GM23248 (cell line): Measurements from ENCODE around the gene IFRD1.
"Not testable (repeated sequence)": the region's sequence is repeated elsewhere in the genome, so short reads cannot be mapped to it uniquely, and the experiment has no call there.

Source experiments
- EZH2 ChIP-seq: fragments of 200-600 bp; sonication (generic); IDR thresholded peaks from 2 replicates; pipeline ENCODE4 v1.6.1; 2018; ENCODE audit warnings: antibody characterized with exemption, mild to moderate bottlenecking; ENCODE audit not compliant: insufficient read depth, poor library complexity, severe bottlenecking
- EZH2phosphoT487 ChIP-seq: fragments of 200-600 bp; sonication (generic); IDR thresholded peaks from 2 replicates; pipeline ENCODE4 v1.6.1; 2018; ENCODE audit warnings: antibody characterized with exemption, moderate library complexity, mild to moderate bottlenecking, low read depth; ENCODE audit not compliant: insufficient read depth

DNA sequence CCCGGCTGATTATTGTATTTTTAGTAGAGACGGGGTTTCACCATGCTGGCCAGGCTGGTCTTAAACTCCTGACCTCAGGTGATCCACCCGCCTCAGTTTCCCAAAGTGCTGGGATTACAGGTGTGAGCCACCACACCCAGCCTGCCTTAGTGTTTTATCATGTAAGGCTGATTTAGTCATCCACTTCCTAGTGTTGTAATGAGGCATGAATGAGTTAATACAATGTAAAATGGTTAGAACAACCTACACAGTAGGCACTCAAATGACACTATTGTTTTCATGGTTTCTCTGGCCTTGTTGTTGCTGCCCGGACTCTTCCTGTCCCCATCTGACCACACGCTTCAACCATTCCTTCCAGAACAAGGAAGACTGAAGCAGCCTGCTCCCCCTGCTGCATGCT, 66.2 kb downstream of the IFRD1 start:
- TF ChIP-seq EZH2phosphoT487, EZH2: not testable (repeated sequence)
